Measurements from ENCODE around the gene NEURL1B.
A peak's percentile ranks its signal among the peaks of the same experiment; 100 is the strongest.
"Not testable (repeated sequence)": the region's sequence is repeated elsewhere in the genome, so short reads cannot be mapped to it uniquely, and the experiment has no call there.

The NEURL1B gene

GRCh38 chr5:172699423-172699822, 58.4 kb downstream of the NEURL1B start:
- DNase-seq = no peak

- DNase-seq = no peak
Observed at GRCh38 chr5:172699999-172700364, 58.9 kb downstream of the NEURL1B start.

GRCh38 chr5:172700365-172701290, 59.6 kb downstream of the NEURL1B start:
- peak; percentile 76 for DNase-seq

- DNase-seq = no peak
Observed at GRCh38 chr5:172701291-172701656, 60.2 kb downstream of the NEURL1B start.

- DNase-seq = no peak
Observed at GRCh38 chr5:172703952-172704351, 62.9 kb downstream of the NEURL1B start.

- no peak for DNase-seq
Observed at GRCh38 chr5:172705576-172706084, 64.6 kb downstream of the NEURL1B start.

- no peak for DNase-seq
Observed at GRCh38 chr5:172706796-172707195, 65.7 kb downstream of the NEURL1B start.

GRCh38 chr5:172707285-172708182, 66.5 kb downstream of the NEURL1B start:
- DNase-seq = peak; percentile 90

- no peak for DNase-seq
Observed at GRCh38 chr5:172708183-172708505, 67.1 kb downstream of the NEURL1B start.

GRCh38 chr5:172710676-172711075, 69.6 kb downstream of the NEURL1B start:
- peak; percentile 36 for DNase-seq

- not testable (repeated sequence) for DNase-seq
Observed at GRCh38 chr5:172711321-172711861, 70.3 kb downstream of the NEURL1B start.

- DNase-seq = no peak
Observed at GRCh38 chr5:172712610-172713009, 71.5 kb downstream of the NEURL1B start.

GRCh38 chr5:172713113-172713808, 72.2 kb downstream of the NEURL1B start:
- peak; percentile 86 for DNase-seq

GRCh38 chr5:172713809-172714490, 72.9 kb downstream of the NEURL1B start:
- DNase-seq = peak; percentile 42

- DNase-seq = peak; percentile 93
Observed at GRCh38 chr5:172714491-172715420, 73.7 kb downstream of the NEURL1B start.

- no peak for DNase-seq
Observed at GRCh38 chr5:172715421-172715780, 74.3 kb downstream of the NEURL1B start.

- DNase-seq = peak; percentile 49
Observed at GRCh38 chr5:172715931-172716682, 75.0 kb downstream of the NEURL1B start.

- peak; percentile 90 for DNase-seq
Observed at GRCh38 chr5:172716796-172717313, 75.8 kb downstream of the NEURL1B start.

- no peak for DNase-seq
Observed at GRCh38 chr5:172717481-172718195, 76.6 kb downstream of the NEURL1B start.
